Pulmonary artery endothelial cell (primary cell): Measurements from ENCODE around the gene RNF32. TPM values are rescaled to one million over a fixed set of nuclear protein-coding genes. Genes with fewer than 3 reads are reported as not detected.
"Not testable (repeated sequence)": the region's sequence is repeated elsewhere in the genome, so short reads cannot be mapped to it uniquely, and the experiment has no call there.

Experiments
- DNase-seq: peaks from one replicate; pipeline ENCODE4 v3.0.0-alpha.2; 2011; ENCODE audit warnings: low read depth, low spot score
- total RNA-seq: library from RNA; depleted of rRNA; stranded (reverse); fragments of >200 nt; gene quantifications from 2 replicates; pipeline ENCODE4 v1.2.3, GENCODE V29; 2014

RNF32 gene
- total RNA-seq, 1 donor from 2014 or later: 0.33 TPM

DNA sequence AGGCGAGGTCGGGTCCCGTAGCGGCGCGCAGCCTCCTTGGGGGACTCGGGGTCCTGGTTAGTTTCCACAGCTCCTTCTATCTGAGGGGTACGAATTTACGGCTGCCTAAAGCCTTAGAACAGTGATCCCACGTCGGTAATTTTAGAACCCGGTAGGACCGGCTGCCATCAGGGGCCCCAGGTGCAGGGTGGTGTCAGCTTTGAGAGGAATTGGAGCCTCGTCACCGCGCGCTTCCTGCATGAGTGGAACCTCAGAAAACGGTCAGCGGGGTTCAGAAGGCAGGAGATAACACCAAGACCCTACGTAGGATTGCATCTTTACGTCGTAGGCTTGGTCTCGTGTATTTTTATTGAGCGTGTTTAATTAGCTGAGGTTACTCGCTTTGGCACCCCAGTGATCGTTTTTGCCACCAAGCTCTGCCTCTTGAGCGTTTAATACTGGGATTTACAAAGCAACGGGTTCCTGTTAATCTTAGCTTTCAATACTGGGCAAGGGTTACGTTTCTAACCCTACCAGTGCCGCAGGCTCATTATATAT lies 443 bp downstream of the RNF32 start:
- DNase-seq: no peak

GRCh38 chr7:156642306-156643045 lies 1.9 kb downstream of the RNF32 start:
- DNase-seq: no peak

GRCh38 chr7:156647330-156647729 lies 6.8 kb downstream of the RNF32 start:
- not testable (repeated sequence) for DNase-seq

DNA sequence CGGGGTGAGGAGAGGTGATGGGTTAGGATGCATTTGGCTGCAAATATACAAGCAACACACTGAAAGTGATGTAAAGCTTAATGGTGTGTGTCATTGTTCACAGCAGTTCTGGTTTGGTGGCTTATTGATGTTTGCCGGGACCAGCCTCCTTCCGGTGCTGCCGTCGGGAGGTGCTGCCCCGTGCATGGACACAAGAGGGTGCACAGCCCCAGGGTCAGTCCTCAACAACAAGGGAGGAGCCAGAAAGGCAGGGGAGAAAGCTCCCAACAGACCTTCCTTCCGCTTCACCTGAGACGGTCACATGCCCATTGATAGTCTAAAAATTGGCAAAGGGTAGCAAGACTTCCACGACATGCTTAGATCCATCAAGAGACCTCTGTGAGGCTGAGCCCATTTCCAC lies 9.5 kb downstream of the RNF32 start:
- DNase-seq: no peak

GRCh38 chr7:156651474-156651873 lies 10.9 kb downstream of the RNF32 start:
- DNase-seq: no peak

- no peak for DNase-seq
Observed at GRCh38 chr7:156652886-156653568, 12.5 kb downstream of the RNF32 start.

GRCh38 chr7:156654511-156655234 lies 14.1 kb downstream of the RNF32 start:
- no peak for DNase-seq

DNA sequence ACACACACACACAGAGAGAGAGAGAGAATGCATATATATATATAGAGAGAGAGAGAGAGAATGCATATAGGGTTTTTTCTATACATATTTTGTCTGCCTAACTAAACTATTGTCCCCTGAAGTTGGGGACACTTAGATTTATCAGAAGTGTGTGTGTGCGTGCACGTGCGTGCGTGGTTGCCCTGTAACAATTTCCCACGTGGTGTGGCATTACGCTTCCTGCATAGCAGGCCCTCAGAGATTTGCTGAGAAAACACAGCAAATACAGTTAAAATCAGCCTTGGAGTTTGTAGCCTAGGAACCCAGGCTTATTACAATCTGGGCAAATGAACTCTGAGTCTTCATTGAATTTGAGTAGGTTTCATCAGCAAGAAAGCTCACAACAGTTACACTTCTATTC lies 14.7 kb downstream of the RNF32 start:
- no peak for DNase-seq

DNA sequence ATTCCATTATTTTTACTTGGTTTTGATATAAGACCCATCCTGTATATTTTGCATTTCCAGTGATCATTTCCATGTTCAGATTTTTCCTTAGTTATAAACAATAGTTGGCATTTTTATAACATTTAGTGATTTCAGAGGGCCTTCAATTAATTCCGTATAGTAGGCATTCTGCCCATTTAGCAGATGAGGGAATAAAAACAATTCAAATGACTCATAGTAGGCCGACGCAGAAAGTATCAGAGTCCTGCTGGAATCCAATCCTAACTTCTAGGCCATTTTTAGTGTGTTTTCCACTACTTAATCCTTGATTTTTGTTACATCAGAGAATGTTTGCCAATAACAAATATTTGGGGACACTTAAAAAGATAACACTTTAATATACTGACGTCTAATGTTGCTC lies 15.4 kb downstream of the RNF32 start:
- DNase-seq: no peak

DNA sequence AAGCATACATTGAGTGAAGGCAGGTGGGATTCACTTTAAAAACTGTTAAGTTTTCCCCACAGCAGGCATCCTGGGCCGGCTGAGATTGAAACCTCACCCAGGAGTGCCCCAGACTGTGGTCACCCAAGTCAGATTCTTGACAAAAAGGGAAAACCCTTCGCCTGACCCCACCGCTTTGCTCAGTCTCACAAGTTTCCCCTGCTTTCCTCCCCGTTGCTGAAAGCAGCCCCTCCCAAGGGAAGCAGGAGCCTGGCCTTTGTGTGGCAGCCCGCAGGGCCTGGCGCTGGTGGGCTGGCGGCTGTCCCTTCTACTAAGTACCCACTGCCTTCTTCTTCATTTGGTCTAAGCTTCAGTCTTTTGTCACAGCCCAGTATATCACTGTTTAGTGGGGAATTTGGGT lies 16.0 kb downstream of the RNF32 start:
- DNase-seq: no peak

DNA sequence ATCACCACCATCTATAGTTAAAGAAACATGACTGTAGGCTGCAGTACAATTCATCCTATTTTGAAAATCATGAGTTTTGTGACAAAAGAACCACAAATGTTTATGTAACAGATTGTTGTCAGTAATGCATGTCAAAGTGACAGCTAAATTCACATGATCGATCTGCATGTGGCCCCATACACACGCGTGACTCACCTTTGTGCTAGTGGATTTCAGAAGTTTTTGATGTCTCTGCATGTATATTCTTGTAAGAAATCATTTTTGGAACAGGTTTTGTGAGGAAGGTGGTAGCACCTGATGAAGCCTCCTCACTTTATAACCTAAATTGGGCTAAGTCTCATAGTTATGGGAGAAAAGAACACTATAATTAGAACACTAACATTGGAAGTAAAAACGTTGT lies 17.1 kb downstream of the RNF32 start:
- DNase-seq: no peak

- DNase-seq: no peak
Observed at GRCh38 chr7:156659203-156659602, 18.6 kb downstream of the RNF32 start.

GRCh38 chr7:156659961-156660360 lies 19.4 kb downstream of the RNF32 start:
- DNase-seq: no peak

DNA sequence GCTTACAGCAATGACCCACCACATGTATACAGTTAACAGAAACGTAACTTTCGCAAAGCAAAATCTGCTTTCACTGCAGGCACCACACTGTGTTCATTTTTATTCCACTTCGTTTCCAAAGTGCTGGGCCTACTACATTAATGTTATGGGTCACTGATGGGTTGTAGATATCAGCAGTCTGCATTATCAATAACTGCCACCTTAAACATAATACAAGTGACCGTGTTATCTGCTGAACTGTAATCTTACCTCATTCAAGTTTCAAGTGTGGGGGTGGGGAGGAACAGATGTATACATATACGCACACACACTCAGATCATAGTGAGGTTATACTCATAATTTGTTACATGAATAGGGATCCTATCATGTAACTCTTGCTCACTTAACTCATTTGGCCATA lies 21.1 kb downstream of the RNF32 start:
- DNase-seq: no peak

DNA sequence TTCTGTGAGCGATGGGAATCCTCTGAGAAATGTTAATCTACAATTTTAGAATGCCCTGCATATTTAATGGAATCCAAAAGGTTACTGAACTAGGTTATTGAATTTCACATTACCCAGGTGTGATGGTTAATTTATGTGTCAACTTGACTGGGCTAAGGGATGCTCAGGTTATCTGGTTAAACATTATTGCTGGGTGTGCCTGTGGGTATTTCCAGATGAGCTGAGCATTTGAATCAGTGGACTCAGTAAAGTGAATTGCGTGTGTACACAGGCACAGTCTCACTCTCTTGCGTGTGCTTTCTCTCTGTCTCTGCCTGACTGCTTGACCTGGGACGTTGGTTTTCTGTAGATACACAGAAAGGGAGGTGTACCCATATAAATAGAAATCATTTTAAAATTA lies 21.7 kb downstream of the RNF32 start:
- DNase-seq: no peak

GRCh38 chr7:156665101-156665500 lies 24.5 kb downstream of the RNF32 start:
- DNase-seq: no peak

DNA sequence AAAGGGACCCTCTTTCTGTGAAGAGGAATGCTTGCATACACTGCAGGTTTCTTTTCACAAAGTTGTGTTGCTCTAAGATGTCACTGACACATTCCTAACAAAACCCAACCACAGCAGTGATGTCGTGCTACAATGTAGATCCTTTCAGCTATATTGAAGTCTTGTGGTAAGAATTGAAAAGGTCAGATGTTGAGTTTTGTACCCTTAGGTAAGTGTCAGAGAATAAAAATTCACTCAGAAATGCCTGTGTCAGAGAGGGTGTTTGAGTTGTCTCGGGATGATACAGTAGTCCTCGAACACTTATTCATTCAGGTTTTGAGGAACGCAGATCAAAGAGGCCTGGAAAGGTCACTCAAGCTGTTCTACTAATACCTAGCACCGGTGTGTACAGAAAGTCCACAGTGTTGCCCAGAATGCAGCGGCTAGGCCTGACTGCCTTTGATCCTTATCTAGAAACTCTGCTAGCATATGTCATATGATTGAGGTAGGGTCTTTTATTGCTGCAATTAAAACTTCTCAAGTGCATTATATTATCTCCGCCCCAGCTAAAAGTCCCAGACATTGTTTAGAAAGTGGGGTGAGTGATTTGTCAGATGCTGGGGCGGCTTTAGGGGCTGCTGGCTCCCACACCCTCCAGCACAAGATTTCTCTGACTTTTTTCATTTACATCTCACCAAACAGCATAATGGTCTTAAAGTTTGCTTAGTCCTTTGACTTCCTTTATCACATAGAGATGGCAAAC lies 26.0 kb downstream of the RNF32 start:
- no peak for DNase-seq

GRCh38 chr7:156667110-156667426 lies 26.5 kb downstream of the RNF32 start:
- DNase-seq: no peak

GRCh38 chr7:156668130-156668741 lies 27.7 kb downstream of the RNF32 start:
- DNase-seq: no peak

- DNase-seq: no peak
Observed at GRCh38 chr7:156669035-156669828, 28.7 kb downstream of the RNF32 start.
